Stimulated activated CD8-positive, alpha-beta memory T cell treated with anti-CD3 and anti-CD28 coated beads, Interleukin-7, amount 100 ng/mL, for 48 hours (primary cell): ENCODE results near the gene GUCY1A2.

ENCODE experiments used
- DNase-seq, 2 donors: peaks; one replicate each; pipeline ENCODE4 v3.0.0-alpha.2; 2020; ENCODE audit warnings: low read depth in 1 of 2; ENCODE audit errors: extremely low read depth in 1 of 2

GUCY1A2 gene

DNA sequence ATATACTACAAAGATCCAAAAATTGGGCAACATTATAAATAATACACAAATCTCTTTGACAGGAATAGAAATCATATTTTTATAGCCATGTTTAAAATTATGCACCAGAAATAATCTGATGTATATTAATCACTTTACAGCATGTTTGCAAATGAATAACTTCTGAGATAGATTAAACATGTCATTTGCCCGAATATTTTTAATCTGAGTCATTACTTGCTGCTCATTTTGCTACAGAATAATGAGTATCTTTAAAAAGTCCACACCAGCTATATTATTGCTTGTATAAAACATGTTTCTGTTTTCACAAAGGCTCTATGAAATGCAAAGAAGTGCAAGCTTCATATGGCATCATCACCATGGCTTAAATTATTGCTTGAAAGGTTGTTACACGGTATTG, 336.8 kb downstream of the GUCY1A2 start:
- DNase-seq = no peak

DNA sequence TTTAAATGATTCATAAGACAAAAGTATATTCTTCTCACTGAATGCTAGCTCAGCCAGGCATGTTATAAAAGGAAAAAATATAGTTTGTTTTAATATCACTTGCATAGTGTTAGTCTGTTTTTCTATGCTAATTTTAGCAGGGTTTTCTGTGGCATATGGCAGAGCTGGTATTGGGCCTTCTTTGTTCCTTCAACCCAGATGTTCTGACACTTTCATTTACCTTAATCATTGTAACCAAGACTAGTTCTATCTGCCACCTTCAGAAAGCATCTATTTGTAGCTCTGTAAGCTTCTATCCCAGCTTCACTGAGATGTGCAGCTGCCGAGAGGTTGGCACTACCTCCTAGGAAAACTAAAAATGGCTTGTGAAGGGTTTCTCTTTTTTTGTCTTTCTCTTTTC, 338.7 kb downstream of the GUCY1A2 start:
- DNase-seq = no peak

DNA sequence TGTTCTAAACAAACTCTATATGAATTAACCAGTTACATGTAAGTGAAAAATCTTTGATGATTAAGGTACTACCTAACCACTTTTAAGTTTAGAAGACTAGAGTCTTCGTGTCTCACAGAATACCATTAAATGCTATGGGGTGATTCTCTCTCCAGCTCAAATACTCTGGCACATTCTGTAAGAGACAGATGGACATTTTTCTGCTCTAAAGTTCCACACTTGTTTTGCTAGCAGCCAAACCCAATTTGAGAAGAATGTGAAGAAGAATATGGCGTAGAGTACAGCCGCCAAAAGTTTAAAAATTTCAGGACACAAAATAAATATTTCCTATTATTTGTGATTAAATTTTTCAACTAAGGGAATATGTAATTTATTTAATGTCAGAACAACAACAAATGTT, 339.1 kb downstream of the GUCY1A2 start:
- DNase-seq = no peak

DNA sequence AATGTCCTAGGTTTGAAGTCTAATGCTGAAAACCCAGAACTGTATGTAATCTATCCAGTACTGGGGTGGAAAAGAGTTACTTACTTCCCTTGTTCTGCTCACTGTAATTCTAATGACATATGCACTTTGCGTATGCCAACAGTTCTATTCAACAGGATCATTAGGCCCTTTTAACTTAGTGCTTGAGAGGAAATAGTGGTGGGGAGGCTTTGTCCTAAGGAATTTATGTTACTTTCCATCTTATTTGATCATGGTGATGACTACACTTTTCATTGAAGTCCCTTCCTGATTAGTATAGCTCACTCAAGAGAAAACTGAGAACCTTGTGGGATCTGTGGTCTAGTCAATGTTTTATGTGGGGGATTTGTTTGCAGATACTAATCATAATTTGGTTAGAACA, 348.2 kb downstream of the GUCY1A2 start:
- no peak for DNase-seq

DNA sequence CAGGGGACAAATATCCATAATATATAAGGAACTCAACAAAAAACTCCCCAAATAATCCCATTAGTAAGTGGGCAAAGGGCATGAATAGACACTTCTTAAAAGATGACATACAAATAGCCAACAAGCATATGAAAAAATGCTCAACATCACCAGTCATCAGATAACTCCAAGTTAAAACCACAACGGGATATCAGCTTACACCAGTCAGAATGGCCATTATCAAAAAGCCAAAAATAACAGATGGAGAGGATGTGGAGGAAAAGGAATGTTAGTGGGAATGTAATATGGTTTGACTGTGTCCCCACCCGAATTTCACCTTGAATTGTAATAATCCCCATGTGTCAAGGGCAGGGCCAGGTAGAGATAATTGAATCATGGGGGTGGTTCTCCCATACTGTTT, 350.1 kb downstream of the GUCY1A2 start:
- DNase-seq = no peak

DNA sequence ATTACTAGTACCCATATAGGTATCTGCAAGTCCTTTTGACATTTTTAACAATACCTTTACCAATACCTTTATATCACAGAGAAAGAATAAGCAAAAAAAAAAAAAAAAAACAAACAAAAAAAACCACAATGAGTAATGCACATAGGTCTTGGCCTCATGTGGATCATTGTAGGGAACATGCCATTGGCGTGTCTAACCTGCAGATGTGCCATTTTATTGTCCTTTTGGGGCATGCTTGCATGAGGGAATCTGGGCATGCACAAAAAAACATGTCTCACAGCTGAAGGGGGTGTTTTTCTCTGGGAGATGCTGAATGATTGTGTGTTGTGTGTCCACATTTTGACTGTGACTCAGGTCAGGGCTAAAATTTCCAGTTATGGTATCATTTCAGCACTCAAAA, 361.6 kb downstream of the GUCY1A2 start:
- no peak for DNase-seq

DNA sequence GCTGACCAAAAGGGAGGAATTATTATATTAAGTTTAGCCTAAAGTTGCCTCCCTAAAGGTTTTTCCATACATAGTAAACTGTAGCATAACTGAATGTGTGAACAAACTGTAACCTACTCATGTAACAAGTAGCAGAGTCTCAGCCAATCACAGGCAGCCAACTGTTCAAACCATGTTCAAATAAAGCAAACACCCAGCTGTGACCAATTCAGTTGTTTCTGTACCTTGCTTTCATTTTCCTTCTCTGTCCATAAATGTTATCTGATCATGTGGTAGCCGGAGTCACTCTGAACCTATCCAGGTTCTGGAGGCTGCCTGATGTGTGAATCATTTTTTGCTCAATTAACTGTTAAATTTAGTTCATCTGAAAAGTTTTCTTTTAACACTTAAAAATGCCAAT, 373.5 kb downstream of the GUCY1A2 start:
- DNase-seq = no peak

DNA sequence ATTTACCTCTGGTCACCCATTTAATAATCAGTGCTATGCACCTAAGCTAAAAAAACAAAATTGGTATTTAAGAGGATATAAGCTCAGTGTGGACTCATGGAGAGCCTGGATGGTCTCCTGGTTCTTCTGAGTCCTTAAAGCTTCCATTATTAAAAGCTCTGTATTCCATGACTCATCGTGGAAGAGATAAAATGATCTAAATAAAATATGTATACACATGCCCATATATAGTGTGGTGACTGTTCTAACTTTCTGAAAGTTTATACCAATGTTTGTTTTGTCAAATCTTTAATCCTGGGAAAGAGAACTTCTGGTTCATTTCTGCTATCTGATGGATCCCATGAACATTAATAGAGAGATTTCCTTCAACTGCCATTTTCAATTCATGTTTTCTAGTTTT, 375.9 kb downstream of the GUCY1A2 start:
- DNase-seq = no peak

DNA sequence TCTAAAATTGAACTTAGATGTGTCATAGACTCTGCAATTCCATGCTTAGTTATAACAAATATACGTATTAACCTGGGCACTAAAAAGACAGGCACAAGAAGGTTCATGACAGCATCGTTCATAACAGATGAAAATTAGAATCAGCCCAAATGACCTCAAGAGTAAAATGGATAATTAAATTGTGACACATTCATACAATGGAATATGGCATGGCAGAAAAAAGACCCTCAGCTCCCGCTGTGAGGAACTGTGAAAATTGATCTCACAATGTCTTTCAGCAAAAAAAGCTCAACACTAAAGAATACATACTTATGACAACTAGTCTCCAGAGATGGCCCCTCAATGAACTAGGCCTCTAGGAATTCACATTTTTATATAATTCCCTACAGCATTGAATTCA, 386.0 kb downstream of the GUCY1A2 start:
- DNase-seq = no peak

DNA sequence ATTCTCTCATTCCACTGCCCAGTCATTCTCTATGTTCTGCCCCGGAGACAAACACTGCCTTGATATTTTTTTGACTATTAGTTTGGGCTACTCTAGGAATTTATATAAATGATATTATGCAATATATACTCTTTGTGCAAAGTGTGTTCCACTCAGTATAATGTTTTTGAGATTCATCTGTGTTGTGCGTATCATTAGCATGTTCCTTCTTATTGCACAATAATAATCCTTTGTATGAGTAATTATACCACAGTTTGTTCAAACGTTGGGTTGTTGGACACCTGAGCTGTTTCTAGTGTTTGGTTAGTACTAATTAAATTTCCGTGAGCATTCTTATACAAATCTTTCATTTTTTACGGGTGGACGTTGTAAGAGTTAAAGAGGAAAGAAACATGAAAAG, 390.6 kb downstream of the GUCY1A2 start:
- DNase-seq = no peak

DNA sequence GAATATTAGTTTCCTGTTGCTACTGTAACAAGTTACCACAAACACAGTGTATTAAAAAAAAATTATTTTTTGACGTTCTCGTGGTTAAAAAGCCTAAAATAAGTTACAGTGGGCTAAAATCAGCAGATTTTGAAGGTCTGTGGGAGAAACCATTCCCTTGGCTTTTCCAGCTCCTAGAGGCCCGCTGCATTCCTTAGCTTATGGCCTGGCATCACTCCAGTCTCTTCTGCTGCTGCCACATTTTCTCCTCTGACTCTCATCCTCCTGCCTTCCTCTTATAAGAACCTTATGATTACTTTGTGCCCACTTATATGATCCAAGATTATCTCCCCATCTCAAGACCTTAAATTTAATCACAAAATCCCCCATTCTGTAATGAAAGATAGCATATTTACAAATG, 392.7 kb downstream of the GUCY1A2 start:
- DNase-seq = no peak

DNA sequence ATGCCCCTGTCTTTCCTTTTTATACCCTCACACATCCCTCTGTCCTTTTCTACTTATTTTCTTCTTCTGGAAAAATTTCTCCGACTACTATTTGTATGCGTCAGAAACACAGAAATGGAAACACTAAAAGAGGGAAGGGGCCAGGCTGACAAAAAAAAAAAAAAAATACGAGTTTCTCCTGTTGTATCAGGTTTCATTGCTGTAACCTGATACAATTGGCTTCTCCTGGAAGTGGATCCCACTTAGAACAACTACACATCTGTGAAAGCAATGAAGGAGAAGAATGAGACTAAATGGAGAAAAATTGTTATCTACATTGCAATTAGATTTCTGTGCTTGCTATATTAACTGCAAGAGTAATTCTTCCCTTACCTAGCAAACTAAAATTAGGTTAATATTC, 393.9 kb downstream of the GUCY1A2 start:
- DNase-seq = no peak
